Endothelial cell of umbilical vein (primary cell): Measurements from ENCODE around the gene ABCF2. TPM values are rescaled to one million over a fixed set of nuclear protein-coding genes. Genes with fewer than 3 reads are reported as not detected.

Experiments
- BruUV-seq: library from RNA; stranded (reverse); fragments of 400-500 nt; replicated peaks from 2 replicates; lab custom pipeline; 2021; lab: Mats Ljungman, UMichigan
- CTCF ChIA-PET: fragments of 300-600, 350-600 bp; sonication (Branson Sonifier 250); formaldehyde crosslinking; loops from one replicate; lab custom pipeline; 2021; ENCODE audit warnings: antibody characterized with exemption, inconsistent platforms; lab: Charles Lee
- POLR2A ChIA-PET: fragments of 300-600, 350-600 bp; sonication (Branson Sonifier 250); formaldehyde crosslinking; loops from one replicate; lab custom pipeline; 2021; ENCODE audit warnings: antibody characterized with exemption, inconsistent platforms; lab: Charles Lee
- DNase-seq: peaks from one replicate; pipeline ENCODE4 v3.0.0-alpha.2; 2011; ENCODE audit warnings: low read depth, low spot score
- FAIRE-seq: peaks from 2 replicates; lab custom pipeline; 2011; peaks lifted over from hg19 to GRCh38; lab: Jason Lieb, UNC
- H2AFZ ChIP-seq: 2 replicates; pipeline ENCODE4 v1.6.0; 2012; ENCODE audit warnings: low read depth, low read length, control low read depth, inconsistent platforms
- H3K27ac ChIP-seq: 2 replicates; pipeline ENCODE4 v1.5.1; 2011; ENCODE audit warnings: low read depth, mild to moderate bottlenecking, control low read depth, low read length, moderate library complexity; ENCODE audit not compliant: insufficient read depth
- H3K27me3 ChIP-seq, 2 experiments: 2 replicates each; pipeline versions ENCODE4 v1.6.0 to v1.6.1; 2011; ENCODE audit warnings: low read length in 2 of 2, mixed read lengths in 1 of 2; ENCODE audit not compliant: control insufficient read depth in 2 of 2, insufficient read depth in 2 of 2
- H3K36me3 ChIP-seq, 2 experiments: 2 replicates in 1 of 2; 3 replicates in 1 of 2; pipeline ENCODE4 v1.5.1; 2011; ENCODE audit warnings: low read length in 2 of 2, mild to moderate bottlenecking in 1 of 2, moderate library complexity in 1 of 2; ENCODE audit not compliant: control insufficient read depth in 2 of 2, insufficient read depth in 2 of 2; ENCODE audit errors: extremely low read depth in 1 of 2
- H3K4me1 ChIP-seq: 3 replicates; pipeline ENCODE4 v1.5.1; 2011; ENCODE audit warnings: mild to moderate bottlenecking, low read length; ENCODE audit not compliant: control insufficient read depth, insufficient read depth; ENCODE audit errors: extremely low read depth
- H3K4me2 ChIP-seq: 2 replicates; pipeline ENCODE4 v1.6.1; 2011; ENCODE audit warnings: low read length, control low read depth, mixed read lengths; ENCODE audit not compliant: insufficient read depth
- H3K4me3 ChIP-seq, 3 experiments: fragments of 200-600 bp in 1 of 3; sonication (generic), shearing (Covaris generic) in 1 of 3; replicated peaks in 1 of 3; 2 replicates each; pipeline ENCODE4 v1.5.1; 2011 to 2016; ENCODE audit warnings: control low read depth in 3 of 3, low read length in 3 of 3, mild to moderate bottlenecking in 2 of 3, inconsistent platforms in 1 of 3, low read depth in 1 of 3, moderate library complexity in 1 of 3; ENCODE audit not compliant: insufficient read depth in 1 of 3
- H3K79me2 ChIP-seq: 2 replicates; pipeline ENCODE4 v1.6.0; 2012; ENCODE audit warnings: low read length, inconsistent platforms; ENCODE audit not compliant: control insufficient read depth, insufficient read depth
- H3K9ac ChIP-seq: replicated peaks from 2 replicates; pipeline ENCODE3; 2011; ENCODE audit warnings: low read length, control low read depth; ENCODE audit not compliant: insufficient read depth; ENCODE audit errors: extremely low read depth
- H3K9me1 ChIP-seq: replicated peaks from 3 replicates; pipeline ENCODE4 v1.6.0; 2011; ENCODE audit warnings: mild to moderate bottlenecking, low read length; ENCODE audit not compliant: control insufficient read depth, insufficient read depth; ENCODE audit errors: extremely low read depth
- H3K9me3 ChIP-seq: replicated peaks from 2 replicates; pipeline ENCODE4 v1.5.1; 2012; ENCODE audit warnings: low read length, inconsistent platforms; ENCODE audit not compliant: control insufficient read depth, insufficient read depth
- H4K20me1 ChIP-seq: replicated peaks from 2 replicates; pipeline ENCODE3; 2011; ENCODE audit warnings: mild to moderate bottlenecking, low read length; ENCODE audit not compliant: control insufficient read depth, insufficient read depth; ENCODE audit errors: extremely low read depth
- CTCF ChIP-seq, 2 donors: IDR thresholded peaks; 1 replicate in 1 of 2; 2 replicates in 1 of 2; pipeline ENCODE4 v1.5.1; 2011; ENCODE audit warnings: low read length in 2 of 2, mild to moderate bottlenecking in 2 of 2, moderate library complexity in 2 of 2, control low read depth in 1 of 2, inconsistent platforms in 1 of 2, low read depth in 1 of 2; ENCODE audit not compliant: insufficient read depth in 1 of 2; ENCODE audit errors: extremely low read depth in 1 of 2
- EZH2 ChIP-seq: IDR thresholded peaks from 2 replicates; pipeline ENCODE4 v1.6.1; 2012; ENCODE audit warnings: borderline replicate concordance, low read depth, mild to moderate bottlenecking, moderate library complexity, low read length, inconsistent platforms; ENCODE audit not compliant: severe bottlenecking
- FOS ChIP-seq: IDR thresholded peaks from 2 replicates; pipeline ENCODE4 v1.6.1; 2011; ENCODE audit warnings: mild to moderate bottlenecking, low read length, moderate library complexity, borderline replicate concordance; ENCODE audit not compliant: insufficient read depth
- GATA2 ChIP-seq: IDR thresholded peaks from 2 replicates; pipeline ENCODE4 v1.7.0; 2011; ENCODE audit warnings: low read depth, mild to moderate bottlenecking, moderate library complexity, mixed read lengths, low read length; ENCODE audit not compliant: insufficient read length, insufficient read depth
- JUN ChIP-seq: IDR thresholded peaks from 2 replicates; pipeline ENCODE4 v1.6.1; 2011; ENCODE audit warnings: borderline replicate concordance, low read depth; ENCODE audit not compliant: insufficient read length, insufficient read depth
- MAX ChIP-seq: IDR thresholded peaks from 2 replicates; pipeline ENCODE4 v1.6.1; 2011; ENCODE audit not compliant: insufficient read depth, insufficient read length
- MYC ChIP-seq: IDR thresholded peaks from one replicate; pipeline ENCODE4 v1.6.1; 2011; ENCODE audit warnings: mild to moderate bottlenecking, low read depth, low read length
- POLR2A ChIP-seq: IDR thresholded peaks from 2 replicates; pipeline ENCODE4 v1.6.1; 2012; ENCODE audit warnings: low read depth, mild to moderate bottlenecking, control low read depth, low read length
- POLR2AphosphoS5 ChIP-seq: IDR thresholded peaks from 2 replicates; pipeline ENCODE4 v1.6.1; 2012; ENCODE audit warnings: low read depth, mild to moderate bottlenecking, control low read depth, low read length, moderate library complexity; ENCODE audit not compliant: insufficient read depth
- dilution Hi-C: fragments of 300-500 bp; cut with MboI; formaldehyde crosslinking; loops from one replicate; pipeline ENCODE4 v1.15.0; 2019; ENCODE audit warnings: low sequenced_read_pairs; ENCODE audit not compliant: extremely low pct_ligation_motif_present
- intact Hi-C: fragments of 100-400 bp; cut with micrococcal nuclease; formaldehyde crosslinking; loops from one replicate; pipeline ENCODE4 v1.10.0; 2022
- polyA plus RNA-seq, 4 experiments: library from polyadenylated mRNA; depleted of rRNA in 3 of 4; stranded (reverse) in 3 of 4; unstranded in 1 of 4; fragments of >200 nt; gene quantifications; 2 replicates each; pipeline versions ENCODE4 v1.2.1 to v1.2.3, GENCODE V29; 2011 to 2012; ENCODE audit warnings: missing spikeins in 1 of 4
- total RNA-seq: library from RNA; stranded (reverse); gene quantifications from 2 replicates; pipeline ENCODE4 v1.2.3, GENCODE V29; 2021

The ABCF2 gene
- total and polyA plus RNA-seq, 2 donors (not counting 3 experiments of a cell fraction or from before 2014, with no cell fraction given): 45.3 to 61.6 TPM

- no peak within 1 kb of the TSS for H3K27ac ChIP-seq
- no peak for FAIRE-seq
- no peak for DNase-seq
- ChIA-PET POLR2A (no interaction called here), CTCF (no interaction called here)
- intact Hi-C loops: no loop called here
- no peak within 1 kb of the TSS for H3K4me2 ChIP-seq
- no peaks in the 10 kb centered on the region for H3K79me2 ChIP-seq
- no peaks in the 10 kb centered on the region for H3K36me3 ChIP-seq
- H3K4me3 ChIP-seq: no peak within 1 kb of the TSS
- TF ChIP-seq FOS (no peak), MYC (no peak)
- no peaks in the 10 kb centered on the region for H4K20me1 ChIP-seq
- peaks cover 12 to 15% of the 10 kb centered on the region in 2 experiments for H3K27me3 ChIP-seq
- dilution Hi-C loops: no loop called here
- BruUV-seq: no TSS peak
- H3K9ac ChIP-seq: no peak within 1 kb of the TSS
- no peaks in the 10 kb centered on the region for H3K4me1 ChIP-seq
- no peak within 1 kb of the TSS for H2AFZ ChIP-seq
- H3K9me1 ChIP-seq: no peaks in the 10 kb centered on the region
- no peaks in the 10 kb centered on the region for H3K9me3 ChIP-seq
Measured at GRCh38 chr7:151186640-151187408, 40.2 kb downstream of the ABCF2 start, which contains the start of gene ASB10. TSS of gene ASB10 (minus strand) at chr7:151187250. CDS start at chr7:151187130, 120 bp downstream.

- Histone ChIP-seq H2AFZ (no peak overlapping the region), H3K4me2 (no peak overlapping the region), H3K4me3 (no peak overlapping the region), H3K36me3 (no peaks in the 10 kb centered on the region), H3K4me1 (no peaks in the 10 kb centered on the region), H3K27me3 (peaks cover 12 to 15% of the 10 kb centered on the region in 2 experiments), H3K9me1 (no peaks in the 10 kb centered on the region), H3K9me3 (no peaks in the 10 kb centered on the region), H4K20me1 (no peaks in the 10 kb centered on the region), H3K9ac (no peak overlapping the region), H3K27ac (no peak overlapping the region), H3K79me2 (no peaks in the 10 kb centered on the region)
- no peak for FAIRE-seq
- no TSS peak for BruUV-seq
- intact Hi-C loops (no loop called here), dilution Hi-C loops (no loop called here)
- ChIA-PET POLR2A (no interaction called here), CTCF (no interaction called here)
- DNase-seq: no peak
- TF ChIP-seq POLR2A: no peak
- no peak for TF ChIP-seq EZH2
- TF ChIP-seq GATA2: no peak
- TF ChIP-seq JUN: no peak
- no peak for TF ChIP-seq MYC
- TF ChIP-seq CTCF (IDR thresholded peaks at IDR 0.05; ENCODE audit: extremely low read depth in 1 of 2, insufficient read depth in 1 of 2, low read depth in 1 of 2, low read length in 2 of 2): no peak
- TF ChIP-seq FOS: no peak
- TF ChIP-seq POLR2AphosphoS5: no peak
- TF ChIP-seq MAX: no peak
Measured at GRCh38 chr7:151185762-151186639, 41.0 kb downstream of the ABCF2 start.
